Right cardiac atrium (tissue), 5 donors: Measurements from ENCODE around the gene PAFAH1B2. TPM values are rescaled to one million over a fixed set of nuclear protein-coding genes. Genes with fewer than 3 reads are reported as not detected.

Experiments
- ATAC-seq, 2 donors: fragments of 200-7000 bp; cut with Tn5 transposase; one replicate each; pipeline versions ENCODE4 v1.8.0 to v1.9.1; 2020; ENCODE audit warnings: moderate library complexity in 2 of 2, mild to moderate bottlenecking in 1 of 2
- DNase-seq, 3 donors: peaks; one replicate each; pipeline ENCODE4 v3.0.0-alpha.2; 2020
- H3K27ac ChIP-seq: one replicate; pipeline ENCODE4 v1.5.1; 2013; ENCODE audit warnings: mild to moderate bottlenecking, low read length, control low read depth, moderate library complexity
- H3K27me3 ChIP-seq: one replicate; pipeline ENCODE4 v1.6.1; 2013; ENCODE audit not compliant: control insufficient read depth, insufficient read depth
- H3K4me1 ChIP-seq: one replicate; pipeline ENCODE4 v1.6.1; 2013; ENCODE audit warnings: low read length; ENCODE audit not compliant: control insufficient read depth, insufficient read depth
- H3K4me3 ChIP-seq: one replicate; pipeline ENCODE4 v1.5.1; 2013; ENCODE audit warnings: low read length, control low read depth
- H3K9me3 ChIP-seq: one replicate; pipeline ENCODE4 v1.6.1; 2013; ENCODE audit warnings: low read length; ENCODE audit not compliant: control insufficient read depth
- WGBS: extraction: QIAGEN DNeasy Blood & Tissue Kit; methylation state at CpG from one replicate; pipeline ENCODE4 v1.1.7; 2013; 5-methylcytosine and 5-hydroxymethylcytosine counted together
- intact Hi-C, 4 donors: fragments of 100-400 bp; cut with DNase I; formaldehyde crosslinking; loops; one replicate each; pipeline versions ENCODE4 v1.11.0 to v1.14.0; 2022 to 2023
- polyA plus RNA-seq: library from polyadenylated mRNA; stranded (reverse); fragments of 200-250 nt; gene quantifications from one replicate; pipeline ENCODE4 v1.2.3, GENCODE V29; 2013
- total RNA-seq, 4 donors: library from RNA; stranded (reverse); fragmentation: NEBNext Ultra II Directional; extraction: Animal tissue kit (Norgen Biotek cat#: 25700); gene quantifications; one replicate each; pipeline ENCODE4 v1.2.1, GENCODE V29; 2021
- donor health status: healthy with polysubstance abuse.
- donor health status: DM: no; HTN: yes; CAD: no.
- donor health status: DM: no; HTN: no; CAD: no.
- donor health status: DM: no; HTN: yes; CAD: no; lungs with severe emphysema.
- donor health status: DM: yes; HTN: yes; CAD: no.

PAFAH1B2 gene
- total and polyA plus RNA-seq, 5 donors, result 20.4 to 68.1 (median 57.1) TPM

DNA sequence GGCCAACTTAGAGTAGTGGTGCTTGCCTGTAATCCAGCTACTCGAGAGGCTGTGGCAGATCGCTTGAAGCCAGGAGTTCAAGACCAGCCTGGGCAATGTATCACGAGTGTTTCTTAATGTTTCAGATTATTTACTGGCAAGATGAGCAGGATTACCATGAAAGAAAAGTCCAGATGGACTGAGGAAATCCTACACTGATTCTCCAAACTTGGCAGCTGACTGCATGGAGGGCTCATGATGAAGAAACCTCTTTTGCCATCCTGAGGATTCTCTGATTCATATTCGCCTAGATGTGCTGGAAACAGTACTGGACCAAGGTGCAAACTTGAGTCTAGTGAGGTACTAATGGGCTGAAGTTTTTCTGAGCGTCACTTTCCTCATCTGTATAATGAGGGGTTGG lies 31.7 kb downstream of the PAFAH1B2 start:
- ATAC-seq (no peak), DNase-seq (no peak)
- no peaks in the 10 kb centered on the region for H3K27me3 ChIP-seq
- no peak overlapping the region for H3K27ac ChIP-seq
- intact Hi-C loops, result no loop called here
- H3K9me3 ChIP-seq, result no peaks in the 10 kb centered on the region
- WGBS, result 80% methylated on average over 5 of the region's 5 CpGs
- peaks cover 21% of the 10 kb centered on the region for H3K4me1 ChIP-seq
- no peak overlapping the region for H3K4me3 ChIP-seq

DNA sequence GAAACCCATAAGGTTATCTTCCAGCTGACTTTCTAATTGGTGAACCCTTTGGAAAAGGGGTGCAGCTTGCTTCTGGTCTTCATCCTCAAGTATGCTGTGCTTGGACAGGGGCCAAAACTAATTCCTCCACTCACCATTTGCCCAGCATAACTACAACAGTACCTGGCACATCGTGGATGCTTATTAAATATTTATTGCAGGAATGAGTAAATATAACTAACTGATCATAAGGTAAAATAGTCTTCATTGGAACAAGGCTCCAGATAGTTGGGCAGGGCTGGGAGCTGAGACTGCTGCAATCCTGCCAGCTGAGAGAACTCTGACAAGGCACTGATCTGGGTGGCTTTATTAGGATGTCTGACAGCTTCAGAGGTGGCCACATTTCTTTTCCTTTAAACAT lies 32.1 kb downstream of the PAFAH1B2 start:
- intact Hi-C loops, result no loop called here
- Histone ChIP-seq H3K4me1 (peaks cover 24% of the 10 kb centered on the region), H3K27me3 (no peaks in the 10 kb centered on the region), H3K4me3 (no peak overlapping the region), H3K9me3 (no peaks in the 10 kb centered on the region), H3K27ac (no peak overlapping the region)
- DNase-seq, result no peak
- ATAC-seq, result no peak
- 71% methylated on average over 1 of the region's 1 CpG for WGBS

DNA sequence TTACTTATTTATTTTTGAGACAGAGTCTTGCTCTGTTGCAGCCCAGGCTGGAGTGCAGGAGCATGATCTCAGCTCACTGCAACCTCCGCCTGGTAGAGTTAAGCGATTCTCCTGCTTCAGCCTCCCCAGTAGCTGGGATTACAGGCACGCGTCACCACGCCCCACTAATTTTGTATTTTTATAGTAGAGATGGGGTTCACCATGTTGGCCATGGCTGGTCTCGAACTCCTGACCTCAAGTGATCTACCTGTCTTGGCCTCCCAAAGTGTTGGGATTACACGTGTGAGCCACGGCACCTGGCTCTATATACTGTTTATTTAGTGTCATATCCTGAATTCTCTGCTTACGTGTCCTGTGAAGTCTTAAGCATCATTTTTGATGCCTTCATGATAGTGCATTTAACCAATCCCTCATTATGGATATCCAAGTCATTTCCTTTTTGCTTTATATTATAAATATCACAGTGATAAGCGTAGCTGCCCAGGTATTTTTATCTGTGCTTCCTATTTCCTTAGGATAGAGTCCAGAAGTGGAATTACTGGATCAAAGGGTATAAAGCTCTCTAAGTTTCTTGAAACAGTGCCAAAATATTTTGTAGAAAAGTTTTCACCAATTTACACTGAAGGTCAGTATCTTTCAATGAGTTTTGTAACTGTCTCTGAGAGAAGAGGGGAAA lies 33.6 kb downstream of the PAFAH1B2 start:
- DNase-seq (peak in 1 of 3 donors; percentile 35), ATAC-seq (no peak)
- WGBS, result 79% methylated on average over 10 of the region's 10 CpGs
- intact Hi-C loops, result no loop called here
- peaks cover 19% of the 10 kb centered on the region for H3K4me1 ChIP-seq
- H3K9me3 ChIP-seq, result no peaks in the 10 kb centered on the region
- peak overlapping the region; percentile 19 for H3K27ac ChIP-seq
- peak overlapping the region; percentile 93 for H3K4me3 ChIP-seq
- H3K27me3 ChIP-seq, result no peaks in the 10 kb centered on the region

GRCh38 chr11:117178210-117179034 lies 34.3 kb downstream of the PAFAH1B2 start, which contains the start of gene SIDT2:
TSS of gene SIDT2 (plus strand) at chr11:117178743. CDS start at chr11:117179264, 521 bp downstream.
- ATAC-seq (peak; percentile 94 to 95), DNase-seq (peak; percentile 96 to 98 (median 98))
- Histone ChIP-seq H3K27ac (peak within 1 kb of the TSS; percentile 92), H3K27me3 (no peaks in the 10 kb centered on the region), H3K9me3 (no peaks in the 10 kb centered on the region), H3K4me3 (peak within 1 kb of the TSS; percentile 93), H3K4me1 (peaks cover 17% of the 10 kb centered on the region)
- WGBS, result under 1% methylated on average over 51 of the region's 51 CpGs
- intact Hi-C loops, result no loop called here

- Histone ChIP-seq H3K27ac (peak overlapping the region; percentile 66), H3K9me3 (no peaks in the 10 kb centered on the region), H3K4me1 (peaks cover 17% of the 10 kb centered on the region), H3K4me3 (peak overlapping the region; percentile 93), H3K27me3 (no peaks in the 10 kb centered on the region)
- DNase-seq, result peak; percentile 35 to 80 (median 79)
- WGBS, result under 1% methylated on average over 39 of the region's 39 CpGs
- intact Hi-C loops, result no loop called here
- ATAC-seq, result peak; percentile 34 to 48
Observed at GRCh38 chr11:117179048-117179999, 35.2 kb downstream of the PAFAH1B2 start.

DNA sequence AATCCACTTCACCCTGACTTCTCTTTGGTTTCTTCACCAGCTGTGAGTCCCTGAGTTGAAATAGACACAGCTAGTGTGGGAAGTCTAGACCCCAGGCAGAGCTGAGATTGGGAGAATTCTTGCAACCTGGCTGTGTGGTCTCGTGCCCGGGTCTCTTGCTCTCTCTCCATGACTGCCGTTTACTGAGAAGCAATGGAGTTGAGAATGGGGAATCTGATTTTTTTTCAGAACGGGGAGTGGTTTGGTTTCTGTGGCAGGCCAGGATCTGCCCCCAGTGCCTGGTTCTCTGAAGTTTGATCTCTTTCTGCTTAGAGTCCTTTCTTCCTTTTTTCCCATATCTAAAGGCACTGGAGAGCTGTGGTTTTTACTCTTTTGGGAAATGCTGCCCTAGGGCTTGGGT lies 35.9 kb downstream of the PAFAH1B2 start:
- Histone ChIP-seq H3K27me3 (no peaks in the 10 kb centered on the region), H3K27ac (peak overlapping the region; percentile 66), H3K4me3 (peak overlapping the region; percentile 93), H3K9me3 (no peaks in the 10 kb centered on the region), H3K4me1 (peaks cover 17% of the 10 kb centered on the region)
- no peak for ATAC-seq
- DNase-seq, result peak in 1 of 3 donors; percentile 45
- intact Hi-C loops, result loop anchor here in 2 of 4 donors (5.0 kb wide), 2 partner anchors 37 to 47 kb away; no protein-coding TSS in a partner anchor
- WGBS, result 37% methylated on average over 4 of the region's 4 CpGs

GRCh38 chr11:117180661-117181585 lies 36.8 kb downstream of the PAFAH1B2 start:
- H3K27me3 ChIP-seq, result no peaks in the 10 kb centered on the region
- H3K4me3 ChIP-seq, result no peak overlapping the region
- H3K4me1 ChIP-seq, result peaks cover 17% of the 10 kb centered on the region
- WGBS, result 44% methylated on average over 22 of the region's 22 CpGs
- peak; percentile 11 for ATAC-seq
- no peak overlapping the region for H3K27ac ChIP-seq
- DNase-seq, result peak; percentile 74 to 91 (median 87)
- no peaks in the 10 kb centered on the region for H3K9me3 ChIP-seq
- intact Hi-C loops, result loop anchor here in 2 of 4 donors (5.0 kb wide), 2 partner anchors 36 to 46 kb away; no protein-coding TSS in a partner anchor

DNA sequence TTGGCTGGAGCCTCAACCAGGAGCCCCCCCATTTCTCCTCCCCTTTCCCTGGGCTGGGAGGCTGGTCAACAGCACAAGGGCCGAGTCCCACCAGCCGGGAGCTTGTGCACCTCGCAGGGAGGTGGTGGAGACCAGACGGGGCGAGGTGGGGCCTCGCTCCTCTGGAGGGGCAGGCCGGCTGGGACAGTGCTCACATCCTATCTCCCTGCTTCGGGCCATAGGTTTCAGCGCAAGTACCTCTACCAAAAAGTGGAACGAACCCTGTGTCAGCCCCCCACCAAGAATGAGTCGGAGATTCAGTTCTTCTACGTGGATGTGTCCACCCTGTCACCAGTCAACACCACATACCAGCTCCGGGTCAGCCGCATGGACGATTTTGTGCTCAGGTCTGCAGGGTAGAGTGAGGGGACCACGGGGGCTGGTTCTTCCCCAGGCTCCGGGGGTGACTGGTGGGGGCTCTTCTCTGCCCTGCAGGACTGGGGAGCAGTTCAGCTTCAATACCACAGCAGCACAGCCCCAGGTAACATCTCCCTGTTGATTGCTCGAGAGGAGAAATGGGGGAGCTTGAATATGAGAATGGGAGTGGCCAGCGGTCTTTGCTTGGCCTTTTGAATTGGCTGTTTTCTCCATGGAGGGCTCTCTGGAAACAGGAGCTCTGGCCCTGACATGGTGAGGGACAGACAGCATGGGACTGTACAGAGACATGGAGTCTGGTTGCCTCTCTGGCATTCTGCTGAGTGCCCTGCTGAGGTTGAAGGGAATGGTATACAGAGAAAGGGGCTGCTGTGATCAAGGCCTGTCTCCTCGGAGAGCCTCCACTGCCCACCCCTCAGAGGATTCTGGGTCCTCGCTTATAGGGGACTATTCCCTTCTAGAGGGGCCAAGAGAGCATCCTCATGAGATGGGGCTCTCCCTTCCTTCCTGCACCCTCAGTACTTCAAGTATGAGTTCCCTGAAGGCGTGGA lies 37.8 kb downstream of the PAFAH1B2 start:
- H3K9me3 ChIP-seq, result no peaks in the 10 kb centered on the region
- intact Hi-C loops, result loop anchor here in 2 of 4 donors (5.0 kb wide), 2 partner anchors 35 to 45 kb away; no protein-coding TSS in a partner anchor
- no peak overlapping the region for H3K4me3 ChIP-seq
- no peaks in the 10 kb centered on the region for H3K27me3 ChIP-seq
- peak in 1 of 3 donors; percentile 1 for DNase-seq
- peaks cover 17% of the 10 kb centered on the region for H3K4me1 ChIP-seq
- 89% methylated on average over 22 of the region's 22 CpGs for WGBS
- no peak for ATAC-seq
- no peak overlapping the region for H3K27ac ChIP-seq

DNA sequence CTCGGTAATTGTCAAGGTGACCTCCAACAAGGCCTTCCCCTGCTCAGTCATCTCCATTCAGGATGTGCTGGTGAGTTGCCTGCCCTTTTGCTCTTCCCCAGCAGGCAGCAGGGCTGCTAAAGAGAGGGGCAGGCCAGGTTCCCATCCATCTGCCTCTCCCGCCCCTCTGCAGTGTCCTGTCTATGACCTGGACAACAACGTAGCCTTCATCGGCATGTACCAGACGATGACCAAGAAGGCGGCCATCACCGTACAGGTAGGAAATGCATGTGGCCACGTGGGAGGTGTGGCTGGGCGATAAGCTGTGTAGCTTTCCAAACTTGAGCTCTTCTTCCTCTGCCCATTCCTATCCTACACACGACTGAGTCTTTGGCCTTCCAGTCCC lies 38.5 kb downstream of the PAFAH1B2 start:
- no peak for ATAC-seq

More for the DNA sequence above, 38.5 kb downstream of the PAFAH1B2 start:
- no peaks in the 10 kb centered on the region for H3K9me3 ChIP-seq
- no peaks in the 10 kb centered on the region for H3K27me3 ChIP-seq
- no peak overlapping the region for H3K27ac ChIP-seq
- peak in 2 of 3 donors; percentile 26 to 35 for DNase-seq
- 91% methylated on average over 10 of the region's 10 CpGs for WGBS
- intact Hi-C loops, result loop anchor here in 2 of 4 donors (5.0 kb wide), 2 partner anchors 35 to 45 kb away; no protein-coding TSS in a partner anchor
- no peak overlapping the region for H3K4me3 ChIP-seq
- H3K4me1 ChIP-seq, result peaks cover 17% of the 10 kb centered on the region
